Lower leg skin (tissue), 4 donors: ENCODE data around the gene EFCAB6. TPM values are rescaled to one million over a fixed set of nuclear protein-coding genes. Genes with fewer than 3 reads are reported as not detected.

Experiments used
- DNase-seq, 2 donors: peaks; one replicate each; pipeline ENCODE4 v3.0.0-alpha.2; 2019; ENCODE audit warnings: low spot score in 2 of 2
- H3K4me3 ChIP-seq: fragments of 200-600 bp; sonication (generic); 2 replicates; pipeline ENCODE4 v1.5.1; 2017; ENCODE audit warnings: mild to moderate bottlenecking, low read depth; ENCODE audit not compliant: poor library complexity, severe bottlenecking
- POLR2A ChIP-seq, 2 donors: fragments of 450-650 bp; IDR thresholded peaks; one replicate each; pipeline ENCODE4 v1.6.1; 2016 to 2017; ENCODE audit warnings: antibody characterized with exemption in 2 of 2, mild to moderate bottlenecking in 1 of 2, moderate library complexity in 1 of 2
- WGBS, 2 donors: methylation state at CpG; one replicate each; pipeline ENCODE4 v1.1.5; 2018; 5-methylcytosine and 5-hydroxymethylcytosine counted together
- intact Hi-C: fragments of 100-400 bp; cut with DNase I; formaldehyde crosslinking; loops from one replicate; pipeline ENCODE4 v1.15.0; 2023; ENCODE audit warnings: low total_unique reads
- total RNA-seq, 4 donors: library from RNA; depleted of rRNA; stranded (reverse); fragments of >200 nt; gene quantifications; one replicate each; pipeline ENCODE4 v1.1.0, GENCODE V29; 2016
- TF ChIP-seq, protein P1 (sequence below), 3 donors: fragments of 450-650 bp; IDR thresholded peaks; one replicate each; pipeline ENCODE4 v1.5.1; 2016; ENCODE audit warnings: antibody characterized with exemption in 3 of 3, mild to moderate bottlenecking in 3 of 3, moderate library complexity in 2 of 3

Gene EFCAB6
- total RNA-seq, 4 donors from 2014 or later = 0.44 to 4.2 (median 1.8) TPM

DNA sequence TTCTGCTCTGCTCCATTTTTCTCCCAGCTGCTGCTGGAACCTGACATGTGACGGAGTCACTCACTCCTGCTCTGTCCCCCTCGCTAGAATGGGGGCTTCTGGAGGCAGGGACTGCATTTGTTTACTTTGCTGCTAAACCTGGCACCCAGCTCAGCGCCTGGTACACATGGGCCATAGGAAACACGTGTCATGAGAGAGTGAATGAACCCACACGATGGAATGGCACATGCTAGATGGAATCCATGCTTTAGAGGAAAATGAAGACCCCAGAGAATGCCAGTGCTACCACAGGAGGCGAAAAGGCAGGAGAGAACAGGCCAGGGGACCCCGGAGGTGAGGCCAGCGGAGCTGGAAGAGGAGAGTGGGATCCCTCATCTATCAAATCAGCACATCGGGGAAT, 239.4 kb downstream of the EFCAB6 start:
- no peak overlapping the region for H3K4me3 ChIP-seq
- no peak for DNase-seq
- intact Hi-C loops = no loop called here
- no peak for TF ChIP-seq POLR2A (IDR thresholded peaks at IDR 0.05)
- TF ChIP-seq, protein P1, sequence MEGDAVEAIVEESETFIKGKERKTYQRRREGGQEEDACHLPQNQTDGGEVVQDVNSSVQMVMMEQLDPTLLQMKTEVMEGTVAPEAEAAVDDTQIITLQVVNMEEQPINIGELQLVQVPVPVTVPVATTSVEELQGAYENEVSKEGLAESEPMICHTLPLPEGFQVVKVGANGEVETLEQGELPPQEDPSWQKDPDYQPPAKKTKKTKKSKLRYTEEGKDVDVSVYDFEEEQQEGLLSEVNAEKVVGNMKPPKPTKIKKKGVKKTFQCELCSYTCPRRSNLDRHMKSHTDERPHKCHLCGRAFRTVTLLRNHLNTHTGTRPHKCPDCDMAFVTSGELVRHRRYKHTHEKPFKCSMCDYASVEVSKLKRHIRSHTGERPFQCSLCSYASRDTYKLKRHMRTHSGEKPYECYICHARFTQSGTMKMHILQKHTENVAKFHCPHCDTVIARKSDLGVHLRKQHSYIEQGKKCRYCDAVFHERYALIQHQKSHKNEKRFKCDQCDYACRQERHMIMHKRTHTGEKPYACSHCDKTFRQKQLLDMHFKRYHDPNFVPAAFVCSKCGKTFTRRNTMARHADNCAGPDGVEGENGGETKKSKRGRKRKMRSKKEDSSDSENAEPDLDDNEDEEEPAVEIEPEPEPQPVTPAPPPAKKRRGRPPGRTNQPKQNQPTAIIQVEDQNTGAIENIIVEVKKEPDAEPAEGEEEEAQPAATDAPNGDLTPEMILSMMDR (IDR thresholded peaks at IDR 0.05) = no peak
- 89% methylated on average over 9 of the region's 9 CpGs for WGBS, 2 donors

GRCh38 chr22:43571181-43571580, 240.9 kb downstream of the EFCAB6 start:
- no peak overlapping the region for H3K4me3 ChIP-seq
- intact Hi-C loops = no loop called here
- DNase-seq = no peak
- WGBS, 2 donors = 68 to 79% methylated on average over 4 of the region's 4 CpGs
- TF ChIP-seq, protein P1 (IDR thresholded peaks at IDR 0.05) = no peak

DNA sequence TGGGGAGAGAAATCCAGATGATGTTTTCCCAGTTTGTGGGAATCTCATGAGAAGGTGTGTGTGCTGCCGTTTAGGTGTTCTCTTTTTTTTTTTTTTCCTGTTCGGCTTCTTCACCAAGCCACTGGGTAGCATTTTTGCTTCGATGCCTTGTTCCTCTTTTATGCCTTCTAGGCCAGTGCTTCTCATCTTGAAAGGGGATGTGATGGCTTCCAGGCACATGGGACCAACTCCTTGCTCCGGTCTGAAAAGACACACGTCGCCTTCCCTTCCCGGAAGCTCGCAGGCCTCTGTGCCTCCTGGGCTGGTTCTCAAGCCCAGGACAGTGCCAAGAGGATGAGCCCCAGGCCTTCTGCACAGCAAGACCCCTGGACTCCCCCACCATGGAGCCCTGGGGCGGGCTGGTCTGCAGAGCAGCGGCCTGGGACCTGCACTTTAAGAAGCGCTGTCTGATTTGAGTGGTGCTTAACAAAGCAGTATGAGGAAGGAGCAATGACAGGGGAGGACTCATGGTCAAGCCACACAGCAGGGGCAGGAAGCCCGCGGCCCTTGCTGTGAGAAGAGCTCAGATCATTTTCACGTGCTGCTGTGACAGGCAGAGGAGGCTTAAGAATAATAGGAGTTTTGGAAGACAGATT, 241.5 kb downstream of the EFCAB6 start:
- 70 to 80% methylated on average over 14 of the region's 14 CpGs for WGBS, 2 donors
- no peak for DNase-seq
- intact Hi-C loops = no loop called here

DNA sequence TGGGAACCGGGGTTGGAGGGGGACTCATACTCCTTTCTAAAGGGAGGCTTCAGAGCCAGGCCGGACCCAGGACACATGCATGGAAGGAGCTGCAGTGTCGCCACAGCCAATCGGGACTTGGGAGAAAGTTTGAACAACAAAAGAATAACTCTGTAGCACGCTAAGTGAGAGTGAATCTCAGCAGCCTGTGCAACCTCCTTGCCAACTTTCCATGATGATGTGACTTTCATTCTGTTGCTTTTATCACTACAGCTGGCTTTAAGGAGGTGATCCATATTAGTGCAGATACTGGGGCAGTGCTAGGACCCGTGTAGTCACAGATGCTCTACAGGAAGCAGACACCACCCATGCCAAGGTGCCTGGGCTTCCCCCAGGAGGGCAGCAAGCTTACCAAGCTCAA, 243.0 kb downstream of the EFCAB6 start:
- no peak for DNase-seq
- WGBS, 2 donors = 89 to 92% methylated on average over 6 of the region's 6 CpGs
- H3K4me3 ChIP-seq = no peak overlapping the region
- no peak for TF ChIP-seq POLR2A (IDR thresholded peaks at IDR 0.05)
- TF ChIP-seq, protein P1 (IDR thresholded peaks at IDR 0.05) = no peak
- intact Hi-C loops = no loop called here

More for the DNA sequence above, 241.5 kb downstream of the EFCAB6 start:
- H3K4me3 ChIP-seq = no peak overlapping the region
- TF ChIP-seq POLR2A (IDR thresholded peaks at IDR 0.05) = no peak
- TF ChIP-seq, protein P1 (IDR thresholded peaks at IDR 0.05) = no peak

- H3K4me3 ChIP-seq = no peak overlapping the region
These were observed 244.3 kb downstream of the EFCAB6 start for GRCh38 chr22:43567691-43568324.

More at GRCh38 chr22:43567691-43568324, 244.3 kb downstream of the EFCAB6 start:
- TF ChIP-seq, protein P1 (IDR thresholded peaks at IDR 0.05) = no peak
- TF ChIP-seq POLR2A (IDR thresholded peaks at IDR 0.05) = no peak
- intact Hi-C loops = no loop called here
- 48 to 56% methylated on average over 8 of the region's 8 CpGs for WGBS, 2 donors
- no peak for DNase-seq
